NCI-H2227 treated with DMSO at 0.1 percent for 48 hours (cell line): ENCODE results near the gene CYP39A1.
"Not testable (repeated sequence)": the region's sequence is repeated elsewhere in the genome, so short reads cannot be mapped to it uniquely, and the experiment has no call there.

Experiments
- DNase-seq: peaks from one replicate; lab custom pipeline; 2025; lab: John Stamatoyannopoulos, UW

Gene CYP39A1

DNA sequence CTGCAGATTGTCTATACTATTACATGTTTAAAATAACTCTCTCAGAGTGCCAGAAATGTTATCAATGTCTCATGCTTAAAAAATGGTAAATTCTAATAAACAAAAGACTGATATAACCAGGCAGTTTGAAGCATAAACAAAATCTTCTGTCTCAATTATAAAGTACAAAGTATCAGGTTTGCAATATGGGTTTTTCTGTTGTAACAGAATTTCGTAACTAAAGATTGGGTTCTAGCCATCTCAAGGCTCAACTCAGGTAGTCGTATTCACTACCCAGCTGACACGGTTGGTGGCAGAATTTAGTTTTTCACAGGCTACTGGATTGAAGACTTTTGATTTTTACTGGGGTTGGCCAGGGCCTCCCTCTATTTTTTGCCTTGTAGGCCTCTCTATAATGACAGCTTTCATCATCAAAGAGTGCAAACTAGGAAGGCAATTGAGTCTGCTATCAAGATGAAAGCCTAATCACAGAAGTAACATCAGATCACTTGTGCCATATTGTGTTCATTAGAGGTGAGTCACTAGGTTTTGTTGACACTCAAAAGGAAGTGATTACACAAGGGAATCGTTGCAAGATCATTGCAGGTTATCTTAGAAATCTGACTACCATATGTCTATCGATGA, 3.6 kb downstream of the CYP39A1 start:
- no peak for DNase-seq

DNA sequence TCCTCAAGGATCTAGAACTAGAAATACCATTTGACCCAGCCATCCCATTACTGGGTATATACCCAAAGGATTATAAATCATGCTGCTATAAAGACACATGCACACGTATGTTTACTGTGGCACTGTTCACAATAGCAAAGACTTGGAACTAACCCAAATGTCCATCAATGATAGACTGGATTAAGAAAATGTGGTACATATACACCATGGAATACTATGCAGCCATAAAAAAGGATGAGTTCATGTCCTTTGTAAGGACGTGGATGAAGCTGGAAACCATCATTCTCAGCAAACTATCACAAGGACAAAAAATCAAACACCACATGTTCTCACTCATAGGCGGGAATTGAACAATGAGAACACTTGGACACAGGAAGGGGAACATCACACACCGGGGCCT, 4.5 kb downstream of the CYP39A1 start:
- not testable (repeated sequence) for DNase-seq

DNA sequence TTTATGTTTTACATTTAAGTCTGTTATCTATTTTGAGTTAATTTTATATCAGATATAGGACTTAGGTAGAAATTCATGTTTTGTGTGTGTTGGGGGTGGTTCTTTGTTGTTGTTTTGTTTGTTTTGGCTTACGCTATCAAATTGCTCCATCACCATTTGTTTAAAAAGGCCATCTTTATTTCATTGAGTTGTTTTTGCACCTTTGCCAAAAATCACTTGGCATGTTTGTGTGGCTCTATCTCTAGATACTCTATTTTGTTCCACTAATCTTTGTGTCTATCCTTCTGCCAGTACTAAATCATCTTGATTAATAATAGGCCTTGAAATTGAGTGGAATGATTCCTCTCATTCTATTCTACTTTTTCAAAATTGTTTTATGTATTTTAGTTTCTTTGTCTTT, 7.4 kb downstream of the CYP39A1 start:
- DNase-seq, result no peak

DNA sequence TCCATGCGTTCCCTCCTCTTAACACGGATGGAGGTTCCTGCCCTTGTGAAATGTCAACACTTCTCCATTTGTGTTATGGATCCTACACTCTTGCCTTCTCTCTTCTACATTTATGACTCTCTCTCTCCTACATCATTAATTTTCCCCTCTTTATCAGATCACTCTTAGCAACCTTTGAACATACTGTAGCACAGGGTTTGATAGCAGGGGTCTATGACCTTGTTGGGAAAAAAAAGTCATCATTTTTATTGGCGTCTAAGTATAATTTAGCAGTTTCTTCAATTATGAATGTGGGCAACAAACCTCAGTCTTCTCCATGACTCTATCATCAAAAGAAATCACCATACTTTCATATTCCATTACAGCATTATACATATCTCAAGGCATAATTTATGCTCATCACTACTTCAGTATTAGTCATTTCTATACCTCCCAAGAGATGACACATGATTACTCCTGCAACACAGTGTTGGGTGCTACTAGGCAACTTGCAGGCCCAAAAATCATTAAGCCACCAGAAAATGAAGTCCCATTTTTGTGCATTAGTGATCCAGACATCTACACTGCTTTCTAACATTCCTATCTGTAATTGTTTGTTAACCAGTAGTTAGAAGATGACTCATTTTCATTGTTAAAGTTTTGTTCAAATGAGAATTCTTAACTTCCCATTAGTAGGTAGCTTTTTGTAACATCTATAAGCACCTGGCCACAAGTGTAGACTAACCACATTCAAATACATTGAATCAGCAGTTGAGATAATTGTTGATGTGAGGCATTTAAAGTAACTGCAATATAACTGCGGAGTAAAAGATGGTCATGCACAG, 9.5 kb downstream of the CYP39A1 start:
- DNase-seq, result no peak

DNA sequence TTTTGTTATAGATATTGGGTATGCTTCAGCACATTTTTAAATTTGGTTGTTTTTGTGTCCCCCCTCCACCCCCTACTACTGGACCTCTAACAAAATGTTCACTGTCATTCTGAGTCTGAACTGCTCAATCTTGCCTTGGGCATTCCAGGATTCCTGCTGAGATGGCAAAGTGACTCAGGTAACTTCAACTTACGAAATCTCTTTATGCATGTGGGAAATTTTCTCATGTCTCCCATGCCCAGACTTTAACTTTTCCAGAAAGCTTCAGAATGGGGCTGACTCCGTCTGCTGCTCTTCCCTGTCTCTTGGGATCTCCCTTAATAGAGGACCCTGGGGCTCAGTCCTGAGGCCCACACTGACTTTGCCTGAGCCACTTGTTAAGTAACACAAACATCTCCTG, 14.0 kb downstream of the CYP39A1 start:
- no peak for DNase-seq

DNA sequence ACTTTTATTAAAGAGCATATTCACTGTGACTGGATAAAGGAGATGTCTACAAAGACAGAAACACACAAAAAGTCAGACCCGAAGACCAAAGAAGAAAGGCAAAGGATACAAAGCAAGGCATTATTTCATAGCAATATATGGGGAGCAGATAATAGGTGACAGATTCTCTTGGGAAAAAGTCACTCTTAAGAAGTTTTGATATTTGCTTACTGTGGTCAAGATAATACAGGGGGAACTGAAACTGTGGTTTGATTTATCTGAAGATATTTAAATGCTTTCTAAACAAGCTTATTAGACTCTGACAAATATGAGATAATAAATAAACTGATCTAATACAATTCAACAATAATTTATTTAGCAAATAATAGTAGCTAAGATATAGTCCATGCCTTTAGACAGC, 14.7 kb downstream of the CYP39A1 start:
- no peak for DNase-seq

DNA sequence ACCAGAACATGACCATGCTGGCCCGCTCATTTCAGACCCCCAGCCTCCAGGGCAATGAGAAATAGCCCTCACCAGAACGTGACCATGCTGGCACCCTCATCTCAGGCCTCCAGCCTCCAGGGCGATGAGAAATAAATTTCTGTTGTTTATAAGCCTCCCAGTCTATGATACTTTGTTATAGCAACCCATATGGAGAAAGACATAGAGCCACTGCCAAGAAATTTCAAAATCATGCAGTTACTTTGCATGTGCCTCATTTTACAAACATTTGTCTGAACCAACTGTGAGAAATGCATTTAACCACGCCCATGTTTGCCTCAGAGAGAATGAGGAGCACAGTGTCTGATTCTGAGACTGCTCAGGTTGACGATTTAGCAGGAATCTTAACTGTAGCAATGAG, 15.5 kb downstream of the CYP39A1 start:
- DNase-seq, result no peak

DNA sequence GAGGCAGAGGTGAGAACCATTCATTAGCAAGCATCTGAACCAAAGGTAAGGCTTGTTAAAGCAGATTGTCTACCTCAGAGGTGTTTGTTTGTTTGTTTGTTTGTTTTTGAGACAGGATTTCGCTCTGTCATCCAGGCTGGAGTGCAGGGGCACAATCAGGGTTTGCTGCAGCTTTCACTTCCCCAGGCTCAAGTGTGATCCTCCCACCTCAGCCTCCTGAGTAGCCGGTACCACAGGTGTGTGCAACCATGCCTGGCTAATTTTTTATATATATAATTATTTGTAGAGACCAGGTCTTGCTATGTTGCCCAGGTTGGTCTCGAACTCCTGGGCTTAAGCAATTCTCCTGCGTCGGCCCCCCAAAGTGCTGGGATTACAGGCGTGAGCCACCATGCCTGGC, 17.2 kb downstream of the CYP39A1 start:
- no peak for DNase-seq

DNA sequence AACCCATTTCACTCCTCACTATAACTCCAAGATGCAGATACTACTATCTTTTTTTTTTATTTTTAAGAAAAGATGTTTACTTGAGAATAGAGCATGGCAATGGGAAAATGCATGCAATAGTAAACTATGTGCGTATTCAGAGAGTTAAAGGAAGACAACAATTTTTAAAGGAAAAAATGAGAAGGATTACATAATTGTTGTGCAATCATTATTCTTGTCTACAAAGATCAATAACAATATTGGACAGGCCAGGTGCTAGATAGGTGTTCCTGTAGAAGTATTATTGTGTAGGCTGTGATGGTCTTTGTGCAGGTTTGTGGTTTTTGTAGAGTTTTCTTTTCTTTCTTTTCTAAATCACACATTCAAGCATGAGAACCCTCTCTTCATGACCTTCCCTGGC, 20.6 kb downstream of the CYP39A1 start:
- DNase-seq, result no peak

DNA sequence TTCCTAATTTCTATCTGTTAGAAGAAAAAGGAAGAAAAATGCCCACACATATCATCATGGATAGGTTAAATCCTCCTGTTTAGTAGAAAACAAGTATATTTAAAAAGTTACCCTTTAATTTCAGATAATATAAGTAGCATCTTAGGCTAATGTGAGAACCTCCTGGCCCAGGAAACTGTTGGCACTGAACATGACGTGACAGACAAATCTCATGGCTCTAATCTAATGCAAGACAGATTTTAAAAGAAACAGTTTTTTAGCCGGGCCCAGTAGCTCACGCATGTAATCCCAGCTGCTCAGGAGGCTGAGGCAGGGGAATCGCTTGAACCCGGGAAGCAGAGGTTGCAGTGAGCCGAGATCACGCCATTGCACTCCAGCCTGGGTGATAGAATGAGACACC, 22.9 kb downstream of the CYP39A1 start:
- no peak for DNase-seq

DNA sequence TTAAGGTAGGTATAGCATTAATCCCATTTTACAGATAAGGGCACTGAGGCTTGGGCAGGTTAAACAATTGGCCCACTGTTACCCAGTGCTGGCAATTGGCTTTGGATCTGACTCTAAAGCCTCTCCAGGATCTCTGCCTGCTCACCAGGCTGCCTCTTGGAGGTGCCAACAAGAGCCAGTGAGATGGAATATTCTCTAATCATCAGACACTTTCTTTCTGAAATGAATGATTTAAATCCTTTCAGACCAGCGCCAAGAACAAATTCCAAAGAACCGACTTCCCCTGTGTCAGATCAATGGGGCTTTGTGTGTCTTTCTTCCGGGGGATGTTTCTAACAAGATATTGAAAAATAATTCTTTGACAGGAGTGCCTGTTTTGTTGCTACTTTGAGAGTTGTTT, 23.6 kb downstream of the CYP39A1 start:
- DNase-seq, result no peak

DNA sequence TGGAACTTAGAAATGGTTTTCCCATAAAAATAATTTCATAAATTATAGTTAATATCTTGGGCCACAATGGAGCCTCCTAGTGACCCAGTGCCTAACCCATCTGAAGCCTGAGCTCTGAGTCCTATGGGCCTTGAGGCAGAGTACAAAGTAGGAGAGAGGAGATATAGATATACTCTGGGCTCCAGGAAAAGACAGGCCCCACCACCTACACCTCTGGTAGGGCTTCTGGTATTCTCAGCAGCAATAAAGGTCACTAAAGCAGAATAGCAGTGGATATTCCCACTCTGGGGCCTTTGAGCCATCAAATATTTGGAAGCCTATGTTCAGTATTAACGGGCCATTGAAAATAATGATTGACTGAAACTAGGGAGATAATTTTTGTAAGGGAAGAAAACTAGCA, 24.1 kb downstream of the CYP39A1 start:
- DNase-seq, result no peak

DNA sequence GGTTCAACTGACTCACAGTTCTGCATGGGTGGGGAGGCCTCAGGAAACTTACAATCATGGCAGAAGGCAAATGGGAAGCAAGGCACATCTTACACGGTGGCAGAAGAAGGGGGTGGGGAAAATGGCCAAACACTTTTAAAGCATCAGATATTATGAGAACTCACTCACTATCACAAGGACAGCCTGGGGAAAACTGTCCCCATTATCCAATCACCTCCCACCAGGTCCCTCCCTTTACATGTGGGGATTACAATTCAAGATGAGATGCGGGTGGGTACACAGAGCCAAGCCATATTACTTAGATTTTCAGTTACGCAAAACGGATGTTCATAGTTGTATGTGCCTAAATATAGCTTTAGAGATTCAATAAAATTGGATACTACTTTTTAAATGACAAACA, 25.6 kb downstream of the CYP39A1 start:
- no peak for DNase-seq

DNA sequence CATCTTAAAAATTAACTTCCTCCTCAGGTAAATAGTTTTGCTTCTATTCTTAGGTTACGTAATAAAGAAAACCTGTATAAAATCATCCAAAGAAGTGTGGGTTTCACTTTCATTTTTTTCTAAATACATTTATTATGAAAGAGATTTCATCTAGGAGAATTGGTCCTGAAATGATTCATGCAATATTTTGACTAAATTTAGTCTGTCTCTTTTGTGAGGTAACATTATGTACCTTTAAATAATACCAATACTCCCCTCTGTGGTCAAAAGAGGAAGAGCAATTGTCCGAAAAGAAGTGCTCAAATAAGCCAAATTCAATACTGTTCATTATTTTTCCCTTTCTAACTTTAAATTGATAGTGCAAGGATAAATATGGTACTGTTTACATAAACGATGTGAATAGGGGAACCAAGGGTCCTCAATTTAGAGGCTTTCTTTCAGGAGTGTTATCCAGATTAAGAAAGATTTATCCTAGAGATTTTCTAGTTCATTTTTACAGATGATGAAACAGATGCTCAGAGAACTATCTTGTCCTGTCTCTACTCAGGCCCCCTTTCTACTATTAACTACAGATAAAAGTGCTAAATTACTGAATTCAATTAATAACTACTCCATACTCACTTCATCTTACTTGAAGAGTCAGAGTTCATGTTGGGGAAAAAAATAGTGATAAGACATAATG, 26.2 kb downstream of the CYP39A1 start:
- peak; percentile 20 for DNase-seq

DNA sequence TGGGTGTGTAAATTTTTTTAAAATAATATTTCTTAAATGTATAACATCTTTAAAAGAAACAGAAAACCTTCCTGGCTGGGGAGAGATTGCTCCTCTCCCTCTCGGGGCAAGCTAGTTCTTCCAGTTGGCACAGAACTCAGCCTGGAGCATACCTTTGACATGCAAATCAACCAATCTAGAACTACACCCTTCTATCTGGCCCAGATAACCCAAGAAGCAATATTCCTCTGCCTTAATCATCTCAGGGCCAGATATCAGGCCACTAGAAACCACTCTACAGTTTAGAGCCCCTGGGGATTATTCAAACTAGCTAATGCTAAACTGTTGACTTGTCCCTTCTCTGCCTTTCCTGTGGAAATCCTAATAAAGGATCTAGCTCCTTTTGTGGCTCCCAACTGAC, 33.9 kb downstream of the CYP39A1 start:
- no peak for DNase-seq

DNA sequence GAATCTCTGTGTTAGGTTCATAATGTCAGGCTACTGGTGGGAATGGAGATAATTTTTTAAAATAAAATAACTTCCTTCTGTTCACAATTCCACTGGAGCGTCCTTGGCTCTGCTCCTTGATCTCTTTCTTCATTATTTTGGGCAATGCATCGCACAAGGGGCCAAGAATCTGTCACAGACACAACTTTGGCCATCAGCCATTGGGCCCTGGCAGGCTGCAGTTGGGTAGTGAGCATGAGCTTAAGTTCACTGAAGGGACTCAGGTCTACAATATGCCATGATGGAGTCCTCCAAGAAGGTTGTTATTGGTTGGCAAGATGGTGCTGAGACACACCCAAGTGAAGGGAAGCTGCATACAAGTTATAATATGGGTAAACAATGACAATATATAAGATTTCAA, 40.0 kb downstream of the CYP39A1 start:
- DNase-seq, result no peak

DNA sequence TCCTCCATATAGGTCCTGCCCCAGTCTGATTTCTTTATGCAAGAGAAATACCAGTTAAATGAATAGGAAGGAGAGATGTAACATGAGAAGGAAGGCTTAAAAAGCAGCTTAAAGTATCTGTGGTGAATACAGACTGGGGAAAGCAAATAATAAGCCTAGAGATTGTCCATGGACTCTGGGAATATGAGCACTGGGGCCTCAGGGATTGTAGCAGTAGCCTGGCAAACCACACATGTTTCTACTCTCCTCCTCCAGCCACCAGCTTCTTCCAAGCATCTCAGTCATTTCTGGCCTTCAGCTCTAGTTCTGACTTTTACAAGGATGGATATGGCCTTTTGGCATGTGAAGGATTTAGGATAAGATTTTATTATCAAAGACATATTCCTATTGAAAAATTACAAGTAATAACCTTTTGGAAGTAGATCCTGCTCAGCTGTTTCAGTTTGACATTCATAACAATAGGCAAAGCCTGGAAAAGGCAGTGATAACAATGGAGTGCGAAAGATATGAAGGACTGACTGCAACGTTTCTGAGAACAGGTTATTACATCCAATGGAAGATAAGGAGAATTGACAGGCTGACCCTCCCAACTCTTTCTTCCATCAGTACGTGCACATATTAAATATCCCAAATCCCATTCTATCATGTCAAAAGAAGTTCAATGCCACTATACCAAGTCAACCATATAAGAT, 41.6 kb downstream of the CYP39A1 start:
- no peak for DNase-seq

DNA sequence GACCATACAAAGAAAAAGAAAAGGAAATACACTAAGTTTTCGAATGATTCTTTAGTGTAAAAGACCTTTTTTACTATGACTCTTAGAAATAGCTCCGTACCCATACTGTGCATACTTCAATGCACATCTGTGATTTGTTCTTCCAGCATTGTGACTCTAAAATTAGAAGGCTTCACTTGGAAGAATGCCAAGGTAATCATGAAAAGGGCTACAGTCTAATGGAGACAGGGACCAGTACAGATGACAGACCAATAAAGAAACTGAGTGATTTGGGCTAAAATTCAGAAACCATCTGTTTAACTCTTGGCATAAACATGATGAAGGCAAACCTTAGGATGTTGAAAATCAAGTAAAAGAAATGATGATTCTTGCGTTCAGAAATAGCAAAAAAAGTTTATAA, 46.3 kb downstream of the CYP39A1 start:
- peak; percentile 59 for DNase-seq

DNA sequence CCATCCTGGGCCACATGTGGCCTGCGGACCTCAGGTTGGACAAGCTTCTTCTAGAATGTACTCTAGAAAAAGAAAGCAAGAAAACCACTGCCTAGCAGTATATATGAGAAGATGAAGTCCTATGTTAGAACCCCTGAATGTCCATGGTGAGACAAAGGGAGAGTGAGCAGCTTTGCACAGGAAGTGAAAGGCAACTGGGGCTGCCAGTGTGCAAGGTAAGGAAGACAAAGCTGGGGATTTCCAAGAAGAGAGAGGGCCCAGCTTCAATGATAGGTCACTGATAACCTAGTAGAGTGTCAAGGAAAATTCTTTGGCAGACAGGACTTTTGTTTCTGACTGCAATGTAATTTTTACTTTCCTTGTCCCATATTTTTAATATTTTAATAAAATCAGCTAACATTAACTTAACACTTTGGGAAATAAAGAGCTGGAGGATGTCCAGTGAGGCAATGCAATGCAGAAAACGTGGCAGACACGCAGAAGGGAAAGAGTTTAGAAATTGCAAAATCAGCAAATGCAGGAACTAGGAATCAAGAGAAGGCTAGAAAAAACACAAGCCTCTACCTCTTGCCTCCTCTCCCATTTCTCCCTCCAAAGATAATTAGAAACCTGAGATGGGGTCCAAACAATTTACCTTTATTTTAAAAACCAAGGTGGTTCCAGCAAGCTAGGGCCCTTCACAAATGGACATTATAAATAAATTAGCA, 47.4 kb downstream of the CYP39A1 start:
- no peak for DNase-seq

DNA sequence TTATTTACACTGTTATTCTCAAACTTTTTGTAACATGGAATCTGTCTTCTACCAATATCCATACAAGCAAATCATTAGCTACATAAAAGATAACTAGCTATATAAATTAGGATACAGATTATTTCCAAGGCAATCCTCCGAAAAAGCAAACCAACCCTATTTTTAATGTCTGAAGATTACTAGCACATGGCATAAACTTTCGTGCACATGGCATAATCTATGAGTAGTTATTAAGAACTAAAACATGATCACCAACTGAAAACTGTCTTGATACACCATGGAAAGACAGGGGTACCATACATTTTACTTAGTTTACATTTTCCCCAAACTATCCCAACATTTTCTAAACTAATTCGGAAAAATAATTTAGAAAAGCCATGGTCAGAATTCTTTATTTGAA, 54.4 kb downstream of the CYP39A1 start:
- DNase-seq, result no peak

DNA sequence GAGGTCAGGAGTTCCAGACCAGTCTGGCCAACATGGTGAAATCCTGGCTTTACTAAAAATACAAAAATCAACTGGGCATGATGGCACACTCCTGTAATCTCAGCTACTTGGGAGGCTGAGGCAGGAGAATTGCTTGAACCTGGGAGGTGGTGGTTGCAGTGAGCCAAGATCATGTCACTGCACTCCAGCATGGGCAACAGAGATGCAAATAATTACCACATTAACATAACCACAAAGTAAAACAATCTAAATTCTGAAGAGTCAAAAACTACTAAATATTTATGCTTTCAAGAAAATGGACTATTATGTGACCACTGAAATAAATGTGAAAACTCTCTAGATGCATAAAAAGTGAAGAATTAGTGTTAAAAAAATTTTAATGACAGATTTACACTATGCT, 59.9 kb downstream of the CYP39A1 start:
- DNase-seq, result no peak

DNA sequence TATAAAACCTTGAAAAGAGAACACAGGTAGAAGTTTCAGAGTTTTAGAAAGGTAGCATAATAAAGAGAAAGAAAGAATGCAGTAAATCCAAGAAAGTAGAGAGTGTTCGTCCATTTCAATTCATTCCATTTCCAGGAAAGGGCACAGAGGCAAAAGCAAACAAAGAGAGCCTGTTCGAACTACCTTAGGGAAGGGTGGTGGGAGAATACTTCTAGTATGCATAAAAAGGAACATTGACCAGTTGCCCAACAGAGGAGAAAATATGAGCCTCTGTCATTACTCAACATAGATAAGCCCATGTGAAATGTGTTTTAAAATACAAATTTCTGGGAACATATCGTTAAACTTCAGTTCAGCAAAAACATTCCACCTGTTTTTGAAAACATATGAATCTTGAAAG, 60.6 kb downstream of the CYP39A1 start:
- DNase-seq, result no peak
